ENCODE results near the gene USP24. TPM values are rescaled to one million over a fixed set of nuclear protein-coding genes. Genes with fewer than 3 reads are reported as not detected.

Gene USP24, protein sequence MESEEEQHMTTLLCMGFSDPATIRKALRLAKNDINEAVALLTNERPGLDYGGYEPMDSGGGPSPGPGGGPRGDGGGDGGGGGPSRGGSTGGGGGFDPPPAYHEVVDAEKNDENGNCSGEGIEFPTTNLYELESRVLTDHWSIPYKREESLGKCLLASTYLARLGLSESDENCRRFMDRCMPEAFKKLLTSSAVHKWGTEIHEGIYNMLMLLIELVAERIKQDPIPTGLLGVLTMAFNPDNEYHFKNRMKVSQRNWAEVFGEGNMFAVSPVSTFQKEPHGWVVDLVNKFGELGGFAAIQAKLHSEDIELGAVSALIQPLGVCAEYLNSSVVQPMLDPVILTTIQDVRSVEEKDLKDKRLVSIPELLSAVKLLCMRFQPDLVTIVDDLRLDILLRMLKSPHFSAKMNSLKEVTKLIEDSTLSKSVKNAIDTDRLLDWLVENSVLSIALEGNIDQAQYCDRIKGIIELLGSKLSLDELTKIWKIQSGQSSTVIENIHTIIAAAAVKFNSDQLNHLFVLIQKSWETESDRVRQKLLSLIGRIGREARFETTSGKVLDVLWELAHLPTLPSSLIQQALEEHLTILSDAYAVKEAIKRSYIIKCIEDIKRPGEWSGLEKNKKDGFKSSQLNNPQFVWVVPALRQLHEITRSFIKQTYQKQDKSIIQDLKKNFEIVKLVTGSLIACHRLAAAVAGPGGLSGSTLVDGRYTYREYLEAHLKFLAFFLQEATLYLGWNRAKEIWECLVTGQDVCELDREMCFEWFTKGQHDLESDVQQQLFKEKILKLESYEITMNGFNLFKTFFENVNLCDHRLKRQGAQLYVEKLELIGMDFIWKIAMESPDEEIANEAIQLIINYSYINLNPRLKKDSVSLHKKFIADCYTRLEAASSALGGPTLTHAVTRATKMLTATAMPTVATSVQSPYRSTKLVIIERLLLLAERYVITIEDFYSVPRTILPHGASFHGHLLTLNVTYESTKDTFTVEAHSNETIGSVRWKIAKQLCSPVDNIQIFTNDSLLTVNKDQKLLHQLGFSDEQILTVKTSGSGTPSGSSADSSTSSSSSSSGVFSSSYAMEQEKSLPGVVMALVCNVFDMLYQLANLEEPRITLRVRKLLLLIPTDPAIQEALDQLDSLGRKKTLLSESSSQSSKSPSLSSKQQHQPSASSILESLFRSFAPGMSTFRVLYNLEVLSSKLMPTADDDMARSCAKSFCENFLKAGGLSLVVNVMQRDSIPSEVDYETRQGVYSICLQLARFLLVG (N-terminal part only)
- 10 to 100 TPM; 37.5 to 39.9 TPM for total RNA-seq

DNA sequence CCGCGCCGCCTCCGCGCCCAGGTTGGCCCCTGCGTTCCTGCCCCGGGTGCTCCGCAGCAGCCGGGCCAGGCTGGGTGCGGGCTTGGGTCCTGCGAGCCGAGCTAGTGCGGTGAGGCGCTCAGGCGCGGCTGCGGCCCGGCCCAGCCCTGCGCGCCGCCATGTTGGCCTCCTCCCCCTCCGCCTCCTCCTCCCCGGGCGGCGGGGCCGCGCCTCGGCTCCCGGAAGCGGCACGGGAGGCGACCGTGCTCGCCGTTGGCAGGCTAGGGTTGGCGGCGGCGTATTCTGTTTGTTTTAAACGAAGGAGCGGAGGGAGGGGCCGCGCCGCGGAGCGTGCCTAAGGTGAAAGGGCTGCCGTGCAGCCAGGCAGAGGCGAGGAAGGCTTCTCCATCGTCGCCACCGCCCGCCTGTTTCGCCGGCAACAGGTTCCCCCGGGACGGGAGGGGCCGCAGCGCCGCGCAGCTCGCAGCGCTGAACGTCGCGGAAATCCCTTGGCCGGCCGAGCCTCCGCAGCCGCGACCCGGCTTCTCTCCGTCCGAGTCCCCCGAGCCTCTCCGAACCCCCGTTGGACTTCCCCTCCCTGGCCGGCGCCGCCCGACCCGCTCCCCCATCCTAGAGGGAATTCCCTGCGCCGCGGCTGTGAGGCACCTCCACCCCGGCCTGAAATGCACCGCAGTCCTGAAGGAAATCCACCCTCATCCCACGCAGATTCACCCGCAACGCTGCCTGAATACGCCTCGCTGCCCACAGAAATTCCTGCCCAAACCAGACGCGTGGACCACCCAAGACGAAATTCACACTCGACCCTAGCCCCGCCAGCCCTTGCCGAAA, at the start of gene USP24:
TSS of gene USP24 (minus strand) at position 171 of the 828 bp plus-strand sequence. CDS start 251 bp downstream, outside the sequence.
- ChIA-PET POLR2A (no interaction called here), CTCF (no interaction called here)
- peak within 1 kb of the TSS; percentile 98 for H3K27ac Mint-ChIP-seq
- peaks cover 61% of the 10 kb centered on the region for H3K4me1 Mint-ChIP-seq
- H3K4me3 Mint-ChIP-seq, result peak within 1 kb of the TSS; percentile 94
- H3K36me3 Mint-ChIP-seq (ENCODE audit: low read depth), result peaks cover 12% of the 10 kb centered on the region
- peak; percentile 87 for DNase-seq
- H3K9me3 Mint-ChIP-seq, result no peaks in the 10 kb centered on the region
- no peaks in the 10 kb centered on the region for H3K27me3 Mint-ChIP-seq

DNA sequence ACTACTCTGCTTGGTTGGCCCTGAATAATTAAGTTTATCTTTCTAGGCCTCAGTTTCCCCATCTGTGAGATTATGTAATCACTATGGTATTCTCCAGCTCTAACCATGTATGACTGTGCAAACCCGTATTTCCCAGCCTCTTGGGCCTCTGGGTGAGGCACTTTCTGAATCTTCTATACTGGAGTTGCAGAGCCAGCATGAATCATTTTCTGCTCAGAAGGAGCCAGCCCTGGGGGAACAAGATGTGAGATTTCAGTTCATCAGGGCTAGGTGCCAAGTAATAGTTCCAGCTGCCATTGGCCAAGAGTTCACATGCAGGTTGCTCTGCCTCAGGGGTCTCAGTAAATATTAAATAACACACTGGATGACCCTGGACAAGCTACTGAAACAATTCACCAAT, 47.7 kb upstream of the USP24 start:
- no peak overlapping the region for H3K4me3 Mint-ChIP-seq
- POLR2A ChIA-PET, result no interaction called here
- peaks cover 13% of the 10 kb centered on the region for H3K4me1 Mint-ChIP-seq
- no peak for DNase-seq
- CTCF ChIA-PET, result no interaction called here
- no peaks in the 10 kb centered on the region for H3K36me3 Mint-ChIP-seq (ENCODE audit: low read depth)
- peaks cover 35% of the 10 kb centered on the region for H3K27me3 Mint-ChIP-seq
- no peak overlapping the region for H3K27ac Mint-ChIP-seq
- H3K9me3 Mint-ChIP-seq, result no peaks in the 10 kb centered on the region

DNA sequence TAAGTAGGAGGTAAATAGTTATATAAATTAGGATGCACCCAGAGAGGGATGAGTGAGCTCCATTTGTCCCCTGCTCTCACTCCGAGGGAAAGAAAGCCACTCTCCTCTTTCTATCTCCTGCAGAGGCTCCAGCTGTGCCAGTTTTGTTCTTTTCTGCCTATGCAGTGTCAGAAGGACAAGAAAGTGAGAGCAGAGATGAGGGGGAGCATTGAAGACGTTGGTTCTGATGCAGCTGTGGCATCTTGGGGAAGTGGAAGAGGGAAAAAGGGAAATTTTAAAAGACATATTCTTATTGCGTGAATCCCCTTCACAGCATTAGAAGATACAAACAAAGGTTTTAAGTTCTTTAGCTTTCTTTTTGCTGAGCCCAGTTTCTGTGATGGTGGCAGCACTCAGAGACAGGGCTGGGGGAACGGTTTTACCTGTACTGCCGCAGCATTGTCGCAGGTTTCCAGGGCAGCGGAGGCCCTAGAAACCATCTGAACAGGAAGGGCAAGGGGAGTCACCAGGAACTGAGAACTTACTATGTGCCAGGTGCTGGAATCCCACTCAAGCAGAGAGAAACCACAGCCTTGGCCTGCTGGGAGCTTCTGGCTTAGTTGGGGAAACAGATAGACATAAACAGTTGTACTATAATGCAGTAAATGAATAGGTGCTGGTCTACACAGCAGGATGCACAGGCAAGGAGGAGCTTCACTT, 44.9 kb upstream of the USP24 start:
- no peak for DNase-seq
- no peak overlapping the region for H3K4me3 Mint-ChIP-seq
- ChIA-PET POLR2A (no interaction called here), CTCF (interaction anchor here (0.9 to 1.1 kb wide), 3 partner anchors 8 to 23 kb away, joined by 3 to 4 read pairs (median 4); no protein-coding TSS in a partner anchor)
- H3K36me3 Mint-ChIP-seq (ENCODE audit: low read depth), result no peaks in the 10 kb centered on the region
- H3K27me3 Mint-ChIP-seq, result peaks cover 30% of the 10 kb centered on the region
- H3K27ac Mint-ChIP-seq, result no peak overlapping the region
- no peaks in the 10 kb centered on the region for H3K9me3 Mint-ChIP-seq
- H3K4me1 Mint-ChIP-seq, result peaks cover 18% of the 10 kb centered on the region

DNA sequence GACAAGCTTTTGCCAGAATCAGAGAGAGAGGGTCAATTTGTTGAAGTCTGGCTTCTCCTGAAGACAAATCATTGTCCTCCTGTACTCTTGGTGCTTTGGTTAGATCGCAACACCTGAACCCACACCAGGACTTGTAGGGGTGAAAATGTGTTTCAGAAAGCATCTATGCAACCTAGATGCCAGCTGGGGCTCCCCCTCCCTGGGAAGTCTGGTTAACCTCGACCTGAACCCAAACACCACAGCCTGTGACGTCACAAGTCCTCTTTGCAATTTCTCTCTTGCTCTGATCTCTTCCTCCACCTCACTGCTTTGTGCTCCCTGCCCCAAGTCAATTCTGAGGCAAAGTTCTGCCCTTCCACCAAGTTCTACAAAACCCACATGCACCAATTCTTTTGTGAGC, 42.8 kb upstream of the USP24 start:
- Mint-ChIP-seq H3K27me3 (peaks cover 27% of the 10 kb centered on the region), H3K4me1 (peaks cover 20% of the 10 kb centered on the region), H3K27ac (no peak overlapping the region), H3K36me3 (ENCODE audit: low read depth) (no peaks in the 10 kb centered on the region), H3K9me3 (no peaks in the 10 kb centered on the region), H3K4me3 (peak overlapping the region; percentile 4)
- CTCF ChIA-PET, result interaction anchor here (0.5 to 2.6 kb wide), 4 partner anchors 10 to 452 kb away, joined by 3 to 8 read pairs (median 3); no protein-coding TSS in a partner anchor
- POLR2A ChIA-PET, result no interaction called here
- DNase-seq, result peak; percentile 84

DNA sequence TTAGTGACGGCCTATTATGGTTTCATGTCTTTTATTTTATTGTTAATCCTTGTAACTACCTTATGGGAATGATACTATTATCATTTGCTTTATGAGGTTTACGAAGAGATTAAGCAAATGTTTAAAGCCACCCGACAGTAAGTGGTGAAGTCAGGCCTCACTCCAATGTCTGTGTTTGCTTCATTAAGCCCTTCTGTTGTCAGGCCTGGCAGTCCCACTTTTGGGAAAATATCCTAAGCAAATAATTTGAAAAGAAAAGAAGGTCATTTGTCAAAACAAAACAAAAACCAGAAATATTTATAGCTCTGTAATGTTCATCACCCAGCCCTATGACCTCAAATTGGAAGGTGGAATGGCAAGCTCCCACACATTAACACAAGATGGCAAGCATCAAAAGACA, 40.7 kb upstream of the USP24 start:
- Mint-ChIP-seq H3K9me3 (no peaks in the 10 kb centered on the region), H3K27ac (no peak overlapping the region), H3K4me3 (no peak overlapping the region), H3K27me3 (peaks cover 22% of the 10 kb centered on the region), H3K36me3 (ENCODE audit: low read depth) (no peaks in the 10 kb centered on the region), H3K4me1 (peaks cover 27% of the 10 kb centered on the region)
- no peak for DNase-seq
- ChIA-PET POLR2A (no interaction called here), CTCF (interaction anchor here (1.2 to 2.6 kb wide), 3 partner anchors 8 to 29 kb away, joined by 3 to 8 read pairs (median 4); no protein-coding TSS in a partner anchor)

DNA sequence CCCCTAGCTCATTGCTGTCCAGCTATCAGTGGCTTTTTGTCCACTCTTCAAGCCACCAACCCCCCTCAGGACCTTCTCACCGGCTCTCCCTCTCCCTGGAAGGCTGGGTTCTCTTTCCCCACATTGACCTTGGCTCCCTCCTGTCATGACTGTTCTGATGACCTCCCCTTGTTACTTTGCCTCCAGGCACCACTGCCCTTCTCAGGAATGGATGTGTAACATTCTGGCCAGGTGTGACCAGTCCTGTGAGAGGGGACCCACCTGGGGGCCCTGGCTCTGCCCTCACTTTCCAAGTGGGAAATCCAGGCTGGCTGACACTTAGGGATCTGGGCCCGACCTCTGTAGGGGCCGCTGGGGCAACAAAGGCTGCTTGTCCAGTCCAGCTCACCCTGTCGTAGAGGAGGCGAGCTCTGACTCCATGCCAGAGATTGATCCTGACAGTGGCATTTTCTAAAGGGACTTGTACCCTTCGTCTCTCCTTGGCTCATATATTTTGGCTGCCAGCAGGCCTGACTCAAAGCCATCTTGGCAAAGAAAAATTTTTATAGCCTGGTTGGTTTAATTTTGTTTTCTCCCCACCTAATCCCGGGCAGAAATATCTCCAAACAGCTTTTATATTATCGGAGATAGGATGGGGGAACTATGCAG, 37.9 kb upstream of the USP24 start:
- H3K9me3 Mint-ChIP-seq, result no peaks in the 10 kb centered on the region
- H3K4me3 Mint-ChIP-seq, result no peak overlapping the region
- H3K36me3 Mint-ChIP-seq (ENCODE audit: low read depth), result no peaks in the 10 kb centered on the region
- no peak for DNase-seq
- H3K4me1 Mint-ChIP-seq, result peaks cover 17% of the 10 kb centered on the region
- POLR2A ChIA-PET, result no interaction called here
- H3K27ac Mint-ChIP-seq, result peak overlapping the region; percentile 50
- peaks cover 4% of the 10 kb centered on the region for H3K27me3 Mint-ChIP-seq
- CTCF ChIA-PET, result interaction anchor here (1.7 kb wide), 1 partner anchor 7 kb away, joined by 4 read pairs; no protein-coding TSS in a partner anchor

DNA sequence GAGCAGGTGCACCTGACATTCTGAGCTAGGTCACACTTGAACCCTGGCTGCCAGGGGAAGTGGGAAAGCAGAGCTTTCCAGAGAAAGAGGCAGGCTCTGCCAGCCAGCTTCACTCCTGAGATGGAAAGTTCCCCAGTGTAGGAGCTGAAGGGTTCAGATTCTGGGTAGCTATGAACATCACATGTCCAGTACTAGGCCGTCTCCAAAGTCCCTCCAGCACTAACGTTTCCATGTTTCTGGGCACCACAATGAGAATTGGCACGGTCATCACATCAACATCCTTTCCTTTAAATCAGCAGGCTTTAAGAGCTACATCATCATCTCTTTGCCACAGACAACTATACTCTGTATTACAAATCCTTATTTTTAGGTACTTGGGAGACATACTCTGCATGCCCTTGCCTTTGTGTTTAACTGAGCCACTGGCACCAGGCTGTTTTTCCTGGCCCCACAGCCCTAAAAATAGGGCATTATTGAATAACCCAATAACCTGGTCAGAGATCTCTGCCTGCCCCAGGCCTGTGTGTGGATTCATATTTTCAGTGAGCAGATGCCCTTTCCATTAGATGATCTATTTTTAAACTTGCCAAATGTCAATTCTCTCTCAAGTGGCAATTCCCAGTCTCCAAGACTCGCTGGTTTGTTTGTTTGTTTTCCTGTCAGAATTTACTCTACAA, 35.4 kb upstream of the USP24 start:
- no peak for DNase-seq
- Mint-ChIP-seq H3K4me1 (peaks cover 9% of the 10 kb centered on the region), H3K27ac (no peak overlapping the region), H3K9me3 (no peaks in the 10 kb centered on the region), H3K36me3 (ENCODE audit: low read depth) (no peaks in the 10 kb centered on the region), H3K27me3 (no peaks in the 10 kb centered on the region), H3K4me3 (no peak overlapping the region)
- POLR2A ChIA-PET, result no interaction called here
- CTCF ChIA-PET, result interaction anchor here (1.2 to 1.3 kb wide), 2 partner anchors 28 to 177 kb away, joined by 3 to 4 read pairs; no protein-coding TSS in a partner anchor

DNA sequence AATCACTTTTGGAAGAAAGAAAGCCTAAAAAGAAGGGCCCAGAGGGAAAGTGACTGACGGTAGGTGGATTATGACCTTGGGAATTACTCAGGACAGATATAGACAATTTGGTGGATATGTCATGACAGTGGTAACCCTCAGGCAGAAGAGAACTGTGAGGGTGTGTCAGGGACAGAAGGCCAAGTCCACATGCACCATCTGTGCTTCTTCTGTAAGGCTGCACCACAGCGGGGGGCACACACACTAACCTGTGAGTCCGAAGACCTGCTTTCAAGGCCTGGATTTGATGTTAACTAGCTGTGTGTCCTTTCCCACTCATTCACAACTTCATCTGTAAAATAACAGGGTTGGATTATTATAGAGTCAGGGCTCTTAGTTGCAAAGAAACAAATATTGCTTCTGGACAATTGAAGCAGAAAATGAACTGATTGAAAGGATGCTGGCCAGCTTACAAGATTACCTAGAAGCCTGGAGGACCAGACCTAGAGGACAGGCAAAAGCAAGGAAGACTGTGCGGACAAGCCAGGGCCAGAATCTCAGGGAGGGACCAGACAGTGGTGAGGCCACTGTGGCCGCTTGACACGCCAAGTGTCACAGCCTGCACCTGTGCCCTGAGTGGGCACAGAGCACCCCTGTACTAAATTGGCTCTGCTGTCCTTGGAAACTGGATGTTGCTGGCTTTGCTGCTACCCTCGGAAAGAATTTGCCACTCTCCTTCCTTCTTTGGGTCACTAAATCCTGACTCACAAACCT, 34.7 kb upstream of the USP24 start:
- no peak overlapping the region for H3K4me3 Mint-ChIP-seq
- H3K27ac Mint-ChIP-seq, result no peak overlapping the region
- no peaks in the 10 kb centered on the region for H3K27me3 Mint-ChIP-seq
- CTCF ChIA-PET, result interaction anchor here (1.2 to 1.3 kb wide), 2 partner anchors 27 to 176 kb away, joined by 3 to 4 read pairs; no protein-coding TSS in a partner anchor
- no peaks in the 10 kb centered on the region for H3K36me3 Mint-ChIP-seq (ENCODE audit: low read depth)
- peaks cover 9% of the 10 kb centered on the region for H3K4me1 Mint-ChIP-seq
- no peak for DNase-seq
- H3K9me3 Mint-ChIP-seq, result no peaks in the 10 kb centered on the region
- POLR2A ChIA-PET, result no interaction called here

DNA sequence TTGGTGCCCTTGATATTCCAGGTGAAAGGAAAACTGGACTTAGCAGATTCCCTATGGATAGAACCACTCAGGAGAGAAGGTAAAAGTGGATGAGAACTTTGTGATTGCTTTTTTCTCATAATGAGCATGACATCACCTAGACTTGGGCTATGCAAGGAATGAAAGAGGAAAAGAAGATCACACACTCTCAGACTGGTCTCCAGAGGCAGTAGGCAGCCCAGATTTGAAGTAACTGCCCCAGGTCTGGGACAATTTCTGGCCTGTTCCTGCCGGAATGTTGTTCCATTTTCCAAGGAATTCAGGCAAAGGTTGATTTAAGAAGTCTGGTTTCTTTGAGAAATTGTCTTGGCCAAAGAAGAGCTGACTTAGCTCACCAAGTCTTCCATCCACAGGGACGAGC, 31.7 kb upstream of the USP24 start:
- peaks cover 4% of the 10 kb centered on the region for H3K27me3 Mint-ChIP-seq
- no peak for DNase-seq
- no peak overlapping the region for H3K4me3 Mint-ChIP-seq
- H3K9me3 Mint-ChIP-seq, result no peaks in the 10 kb centered on the region
- no peaks in the 10 kb centered on the region for H3K36me3 Mint-ChIP-seq (ENCODE audit: low read depth)
- ChIA-PET CTCF (interaction anchor here (1.1 to 1.2 kb wide), 2 partner anchors 24 to 46 kb away, joined by 3 read pairs; no protein-coding TSS in a partner anchor), POLR2A (no interaction called here)
- H3K4me1 Mint-ChIP-seq, result no peaks in the 10 kb centered on the region
- no peak overlapping the region for H3K27ac Mint-ChIP-seq

DNA sequence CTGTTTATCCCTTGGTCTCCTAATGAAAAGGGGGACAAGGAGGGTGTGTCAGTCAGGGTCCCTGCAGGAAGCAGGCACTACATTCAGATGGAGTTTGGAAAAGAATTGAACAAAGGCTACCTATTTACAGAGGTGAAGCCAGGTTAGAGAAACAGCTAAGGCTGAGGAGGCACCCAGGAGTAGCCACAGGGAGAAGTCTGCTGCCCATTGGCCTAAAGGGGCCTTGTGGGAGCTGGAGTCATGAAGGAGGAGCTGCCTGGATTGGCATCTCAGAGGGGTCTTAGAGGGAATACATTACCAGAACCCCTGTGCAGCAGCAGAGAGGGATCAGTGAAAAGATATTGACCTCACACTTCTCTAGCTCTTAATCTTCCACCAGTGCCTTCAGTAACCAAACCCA, 31.2 kb upstream of the USP24 start:
- H3K27ac Mint-ChIP-seq, result no peak overlapping the region
- POLR2A ChIA-PET, result no interaction called here
- H3K4me3 Mint-ChIP-seq, result no peak overlapping the region
- H3K36me3 Mint-ChIP-seq (ENCODE audit: low read depth), result no peaks in the 10 kb centered on the region
- H3K4me1 Mint-ChIP-seq, result no peaks in the 10 kb centered on the region
- CTCF ChIA-PET, result interaction anchor here (1.1 kb wide), 1 partner anchor 46 kb away, joined by 3 read pairs; no protein-coding TSS in a partner anchor
- peaks cover 4% of the 10 kb centered on the region for H3K27me3 Mint-ChIP-seq
- DNase-seq, result no peak
- H3K9me3 Mint-ChIP-seq, result no peaks in the 10 kb centered on the region

Data from activated CD4-positive, alpha-beta T cell treated with anti-CD3 and anti-CD28 coated beads, Interleukin-2, amount 10 ng/mL, durations not matched to agents 7 days and 5 days (primary cell).